ENCODE measurements around the gene BAIAP2L2.
"Not testable (repeated sequence)": the region's sequence is repeated elsewhere in the genome, so short reads cannot be mapped to it uniquely, and the experiment has no call there.

DNA sequence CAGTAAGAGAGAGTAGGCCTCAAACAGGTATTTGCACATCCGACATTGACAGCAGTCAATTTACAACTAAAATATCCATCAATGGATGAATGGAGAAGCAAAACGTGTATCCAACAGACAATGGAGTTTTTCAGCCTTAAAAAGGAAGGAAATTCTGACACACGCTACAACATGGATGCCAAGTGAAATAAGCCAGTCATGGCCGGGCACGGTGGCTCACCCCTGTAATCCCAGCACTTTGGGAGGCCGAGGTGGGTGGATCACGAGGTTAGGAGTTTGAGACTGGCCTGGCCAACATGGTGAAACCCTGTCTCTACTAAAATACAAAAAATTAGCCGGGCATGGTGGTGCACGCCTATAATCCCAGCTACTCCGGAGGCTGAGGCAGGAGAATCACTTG lies 7.1 kb upstream of the BAIAP2L2 start:
- TF ChIP-seq, protein P1, sequence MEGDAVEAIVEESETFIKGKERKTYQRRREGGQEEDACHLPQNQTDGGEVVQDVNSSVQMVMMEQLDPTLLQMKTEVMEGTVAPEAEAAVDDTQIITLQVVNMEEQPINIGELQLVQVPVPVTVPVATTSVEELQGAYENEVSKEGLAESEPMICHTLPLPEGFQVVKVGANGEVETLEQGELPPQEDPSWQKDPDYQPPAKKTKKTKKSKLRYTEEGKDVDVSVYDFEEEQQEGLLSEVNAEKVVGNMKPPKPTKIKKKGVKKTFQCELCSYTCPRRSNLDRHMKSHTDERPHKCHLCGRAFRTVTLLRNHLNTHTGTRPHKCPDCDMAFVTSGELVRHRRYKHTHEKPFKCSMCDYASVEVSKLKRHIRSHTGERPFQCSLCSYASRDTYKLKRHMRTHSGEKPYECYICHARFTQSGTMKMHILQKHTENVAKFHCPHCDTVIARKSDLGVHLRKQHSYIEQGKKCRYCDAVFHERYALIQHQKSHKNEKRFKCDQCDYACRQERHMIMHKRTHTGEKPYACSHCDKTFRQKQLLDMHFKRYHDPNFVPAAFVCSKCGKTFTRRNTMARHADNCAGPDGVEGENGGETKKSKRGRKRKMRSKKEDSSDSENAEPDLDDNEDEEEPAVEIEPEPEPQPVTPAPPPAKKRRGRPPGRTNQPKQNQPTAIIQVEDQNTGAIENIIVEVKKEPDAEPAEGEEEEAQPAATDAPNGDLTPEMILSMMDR (IDR thresholded peaks at IDR 0.05; ENCODE audit: low read depth, low read length, poor library complexity, severe bottlenecking) = not testable (repeated sequence)
- not testable (repeated sequence) for TF ChIP-seq EZH2phosphoT487 (IDR thresholded peaks at IDR 0.05; ENCODE audit: borderline replicate concordance, low read length)

All from DOHH2 (cell line).